GM12892 (cell line): ENCODE measurements around the gene PAQR8.

ENCODE experiments used
- POLR2A ChIP-seq: IDR thresholded peaks from 2 replicates; pipeline ENCODE4 v1.6.1; 2011; ENCODE audit warnings: low read depth, low read length, control low read depth
- POLR2AphosphoS5 ChIP-seq: IDR thresholded peaks from 2 replicates; pipeline ENCODE4 v1.6.1; 2011; ENCODE audit warnings: low read depth, low read length, control low read depth
- TAF1 ChIP-seq: IDR thresholded peaks from 2 replicates; pipeline ENCODE4 v1.6.1; 2011; ENCODE audit warnings: low read depth, mild to moderate bottlenecking, control low read depth, low read length, borderline replicate concordance

- no peak for TF ChIP-seq TAF1
- no peak for TF ChIP-seq POLR2AphosphoS5
- TF ChIP-seq POLR2A: no peak
Observed at GRCh38 chr6:52418606-52419005, 56.7 kb downstream of the PAQR8 start.
